ENCODE measurements around the gene IDUA.

The IDUA gene

GRCh38 chr4:1006856-1007255 is 20.0 kb downstream of the IDUA start:
- no peaks in the 10 kb centered on the region for H3K4me1 ChIP-seq (ENCODE audit: low read length)
- no peaks in the 10 kb centered on the region for H3K9me3 ChIP-seq (replicated peaks; ENCODE audit: insufficient read depth, low read length)
- no peak overlapping the region for H3K9ac ChIP-seq (ENCODE audit: low read length)
- no peak overlapping the region for H2AFZ ChIP-seq (ENCODE audit: low read length)
- H3K9me2 ChIP-seq (replicated peaks; ENCODE audit: insufficient read depth, low read length), result no peaks in the 10 kb centered on the region
- no peak overlapping the region for H3K4me3 ChIP-seq (ENCODE audit: low read length)
- H3K79me2 ChIP-seq (ENCODE audit: low read length), result no peaks in the 10 kb centered on the region
- no peaks in the 10 kb centered on the region for H3F3A ChIP-seq (ENCODE audit: insufficient read depth, low read length)
- no peak overlapping the region for H3K27ac ChIP-seq (ENCODE audit: low read length)
- H3K36me3 ChIP-seq (replicated peaks; ENCODE audit: insufficient read depth, low read length), result no peaks in the 10 kb centered on the region
- H4K20me1 ChIP-seq (ENCODE audit: insufficient read depth, low read length), result no peaks in the 10 kb centered on the region
- no peak for DNase-seq
- no peak overlapping the region for H3K4me2 ChIP-seq (ENCODE audit: low read depth, low read length)
- no peak for TF ChIP-seq EZH2 (optimal IDR thresholded peaks at IDR 0.05; ENCODE audit: low read depth, low read length)
- no peak for TF ChIP-seq EZH2phosphoT487 (IDR thresholded peaks at IDR 0.05; ENCODE audit: low read length)
- TF ChIP-seq CTCF (IDR thresholded peaks at IDR 0.05; ENCODE audit: low read length), result no peak
- H3K27me3 ChIP-seq (replicated peaks; ENCODE audit: insufficient read depth, low read length), result no peaks in the 10 kb centered on the region

- H3K27ac ChIP-seq (ENCODE audit: low read length), result no peak overlapping the region
- no peak for DNase-seq
Measured at GRCh38 chr4:1008840-1009541, 22.1 kb downstream of the IDUA start.

GRCh38 chr4:1009542-1010394 is 22.9 kb downstream of the IDUA start:
- H3K27me3 ChIP-seq (replicated peaks; ENCODE audit: insufficient read depth, low read length), result no peaks in the 10 kb centered on the region
- no peaks in the 10 kb centered on the region for H3F3A ChIP-seq (ENCODE audit: insufficient read depth, low read length)
- no peaks in the 10 kb centered on the region for H3K79me2 ChIP-seq (ENCODE audit: low read length)
- no peaks in the 10 kb centered on the region for H4K20me1 ChIP-seq (ENCODE audit: insufficient read depth, low read length)
- no peak for DNase-seq
- H3K4me1 ChIP-seq (ENCODE audit: low read length), result no peaks in the 10 kb centered on the region
- H3K9me2 ChIP-seq (replicated peaks; ENCODE audit: insufficient read depth, low read length), result no peaks in the 10 kb centered on the region
- no peak overlapping the region for H3K4me3 ChIP-seq (ENCODE audit: low read length)
- H3K36me3 ChIP-seq (replicated peaks; ENCODE audit: insufficient read depth, low read length), result no peaks in the 10 kb centered on the region
- H3K9ac ChIP-seq (ENCODE audit: low read length), result no peak overlapping the region
- H3K9me3 ChIP-seq (replicated peaks; ENCODE audit: insufficient read depth, low read length), result no peaks in the 10 kb centered on the region
- no peak for TF ChIP-seq CTCF (IDR thresholded peaks at IDR 0.05; ENCODE audit: low read length)
- no peak for TF ChIP-seq EZH2phosphoT487 (IDR thresholded peaks at IDR 0.05; ENCODE audit: low read length)
- TF ChIP-seq EZH2 (optimal IDR thresholded peaks at IDR 0.05; ENCODE audit: low read depth, low read length), result no peak
- no peak overlapping the region for H2AFZ ChIP-seq (ENCODE audit: low read length)
- H3K4me2 ChIP-seq (ENCODE audit: low read depth, low read length), result no peak overlapping the region
- H3K27ac ChIP-seq (ENCODE audit: low read length), result no peak overlapping the region

More at GRCh38 chr4:1008840-1009541, 22.1 kb downstream of the IDUA start:
- no peaks in the 10 kb centered on the region for H3K36me3 ChIP-seq (replicated peaks; ENCODE audit: insufficient read depth, low read length)
- no peaks in the 10 kb centered on the region for H3K79me2 ChIP-seq (ENCODE audit: low read length)
- no peak overlapping the region for H3K9ac ChIP-seq (ENCODE audit: low read length)
- H3K4me1 ChIP-seq (ENCODE audit: low read length), result no peaks in the 10 kb centered on the region
- H3F3A ChIP-seq (ENCODE audit: insufficient read depth, low read length), result no peaks in the 10 kb centered on the region
- no peak overlapping the region for H2AFZ ChIP-seq (ENCODE audit: low read length)
- H3K27me3 ChIP-seq (replicated peaks; ENCODE audit: insufficient read depth, low read length), result no peaks in the 10 kb centered on the region
- TF ChIP-seq EZH2 (optimal IDR thresholded peaks at IDR 0.05; ENCODE audit: low read depth, low read length) (no peak), EZH2phosphoT487 (IDR thresholded peaks at IDR 0.05; ENCODE audit: low read length) (no peak), CTCF (IDR thresholded peaks at IDR 0.05; ENCODE audit: low read length) (no peak)
- no peak overlapping the region for H3K4me2 ChIP-seq (ENCODE audit: low read depth, low read length)
- no peak overlapping the region for H3K4me3 ChIP-seq (ENCODE audit: low read length)
- no peaks in the 10 kb centered on the region for H3K9me2 ChIP-seq (replicated peaks; ENCODE audit: insufficient read depth, low read length)
- no peaks in the 10 kb centered on the region for H4K20me1 ChIP-seq (ENCODE audit: insufficient read depth, low read length)
- no peaks in the 10 kb centered on the region for H3K9me3 ChIP-seq (replicated peaks; ENCODE audit: insufficient read depth, low read length)
